ENCODE measurements around the gene C7.

C7 gene

GRCh38 chr5:40928886-40929448, 19.7 kb downstream of the C7 start:
- DNase-seq, result no peak

GRCh38 chr5:40932766-40933165, 23.5 kb downstream of the C7 start:
- no peak for DNase-seq

- DNase-seq, result no peak
These were observed 27.8 kb downstream of the C7 start for GRCh38 chr5:40937075-40937474.

- no peak for DNase-seq
These were observed 30.5 kb downstream of the C7 start for GRCh38 chr5:40939753-40940152.

GRCh38 chr5:40945111-40945510, 35.8 kb downstream of the C7 start:
- DNase-seq, result no peak

GRCh38 chr5:40955313-40955712, 46.0 kb downstream of the C7 start:
- no peak for DNase-seq

- DNase-seq, result no peak
These were observed 47.8 kb downstream of the C7 start for GRCh38 chr5:40957048-40957447.

GRCh38 chr5:40958811-40959210, 49.5 kb downstream of the C7 start:
- DNase-seq, result no peak

GRCh38 chr5:40960037-40960436, 50.7 kb downstream of the C7 start:
- DNase-seq, result no peak

- DNase-seq, result no peak
These were observed 53.1 kb downstream of the C7 start for GRCh38 chr5:40962207-40962955.

GRCh38 chr5:40972434-40972833, 63.1 kb downstream of the C7 start:
- DNase-seq, result no peak

- DNase-seq, result no peak
These were observed 64.2 kb downstream of the C7 start for GRCh38 chr5:40973364-40974004.

GRCh38 chr5:40976041-40976440, 66.7 kb downstream of the C7 start:
- DNase-seq, result no peak

GRCh38 chr5:40976836-40977235, 67.5 kb downstream of the C7 start:
- no peak for DNase-seq

GRCh38 chr5:40981420-40981819, 72.1 kb downstream of the C7 start:
- DNase-seq, result no peak

- no peak for DNase-seq
These were observed 74.5 kb downstream of the C7 start for GRCh38 chr5:40983781-40984180.

GRCh38 chr5:40984884-40985283, 75.6 kb downstream of the C7 start:
- DNase-seq, result no peak

GRCh38 chr5:40985501-40985900, 76.2 kb downstream of the C7 start:
- no peak for DNase-seq

GRCh38 chr5:40986666-40987065, 77.4 kb downstream of the C7 start:
- DNase-seq, result no peak

- no peak for DNase-seq
These were observed 78.1 kb downstream of the C7 start for GRCh38 chr5:40987349-40987748.

- no peak for DNase-seq
These were observed 79.6 kb downstream of the C7 start for GRCh38 chr5:40988746-40989510.

GRCh38 chr5:40991168-40991980, 82.1 kb downstream of the C7 start:
- no peak for DNase-seq
